ENCODE measurements around the gene BEX3. TPM values are rescaled to one million over a fixed set of nuclear protein-coding genes. Genes with fewer than 3 reads are reported as not detected.
"Not testable (repeated sequence)": the region's sequence is repeated elsewhere in the genome, so short reads cannot be mapped to it uniquely, and the experiment has no call there.

The BEX3 gene
- 226 and 291 TPM in 2 replicates for polyA plus RNA-seq (2014; cell fraction: cytosol; rRNA removed)
- polyA plus RNA-seq (2014; cell fraction: nucleus; rRNA removed) = 185 and 228 TPM in 2 replicates

DNA sequence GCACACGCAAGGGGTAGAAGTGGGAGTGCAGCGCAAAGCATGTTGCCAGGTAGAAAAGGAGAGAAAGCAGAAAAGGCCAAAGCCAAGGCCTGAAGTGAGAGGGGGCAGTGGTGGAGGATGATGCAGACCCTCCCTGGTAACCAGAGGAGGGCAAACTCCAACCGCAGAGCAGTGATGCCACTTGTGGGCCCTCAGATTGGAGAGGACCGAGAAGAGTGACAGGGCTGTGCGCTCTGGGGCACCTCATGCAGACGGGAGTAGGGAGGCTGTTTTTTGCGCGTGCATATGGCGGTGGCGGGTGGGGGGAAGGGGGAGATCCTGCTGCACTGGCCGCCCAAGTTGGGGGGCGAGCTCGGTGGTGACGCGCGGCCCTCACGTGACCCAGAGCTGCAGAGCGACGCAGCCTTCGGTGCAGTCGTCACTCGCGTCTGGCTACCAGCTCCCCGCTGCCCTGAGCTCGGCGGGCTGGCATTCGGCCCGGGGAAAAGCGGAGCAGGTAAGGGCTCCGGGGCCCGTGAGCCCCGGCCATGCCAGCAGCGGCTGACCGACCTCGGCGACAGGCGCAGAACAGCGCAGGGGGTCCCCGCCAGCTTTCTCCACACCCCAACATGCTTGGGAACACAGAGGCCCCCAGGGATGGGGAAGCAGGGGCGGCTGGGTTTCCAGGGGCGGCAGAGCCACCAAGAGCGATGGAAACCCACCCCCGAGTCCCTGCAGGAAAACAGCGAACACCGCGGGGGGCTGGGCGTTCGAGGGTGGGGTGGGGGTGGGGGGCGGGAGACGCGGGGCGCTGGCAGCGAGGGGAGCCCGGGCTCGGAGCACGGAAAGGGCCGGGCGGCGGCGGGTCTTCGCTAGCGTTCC is at the start of gene BEX3:
TSS of gene BEX3 (plus strand) at position 421 of the 861 bp plus-strand sequence. CDS start 984 bp downstream, outside the sequence.
- peak; percentile 66 for DNase-seq (ENCODE audit: low spot score)

DNA sequence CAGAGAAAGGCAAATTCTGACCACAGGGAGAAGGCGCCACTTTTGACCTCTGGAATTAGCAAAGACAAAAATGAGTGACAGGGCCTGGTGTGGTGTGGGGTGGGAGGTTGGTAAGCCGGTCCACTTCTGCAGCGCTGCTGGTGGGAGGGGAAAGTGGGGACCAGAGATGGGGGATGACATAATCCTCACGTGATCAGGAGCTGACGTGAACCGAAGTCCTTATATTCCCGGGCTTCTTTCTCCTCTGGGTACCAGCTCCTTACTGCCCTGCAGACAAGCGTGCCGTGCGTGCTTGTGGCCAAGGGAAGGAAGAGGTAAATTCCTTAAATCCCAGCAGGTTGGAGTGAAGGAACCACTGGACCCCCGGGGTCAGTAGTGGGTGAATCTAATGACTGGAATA is 46.3 kb upstream of the BEX3 start, which contains the start of gene TCEAL7:
TSS of gene TCEAL7 (plus strand) at position 249 of the 400 bp plus-strand sequence. CDS start 1,165 bp downstream, outside the sequence.
- peak; percentile 61 for DNase-seq (ENCODE audit: low spot score)

DNA sequence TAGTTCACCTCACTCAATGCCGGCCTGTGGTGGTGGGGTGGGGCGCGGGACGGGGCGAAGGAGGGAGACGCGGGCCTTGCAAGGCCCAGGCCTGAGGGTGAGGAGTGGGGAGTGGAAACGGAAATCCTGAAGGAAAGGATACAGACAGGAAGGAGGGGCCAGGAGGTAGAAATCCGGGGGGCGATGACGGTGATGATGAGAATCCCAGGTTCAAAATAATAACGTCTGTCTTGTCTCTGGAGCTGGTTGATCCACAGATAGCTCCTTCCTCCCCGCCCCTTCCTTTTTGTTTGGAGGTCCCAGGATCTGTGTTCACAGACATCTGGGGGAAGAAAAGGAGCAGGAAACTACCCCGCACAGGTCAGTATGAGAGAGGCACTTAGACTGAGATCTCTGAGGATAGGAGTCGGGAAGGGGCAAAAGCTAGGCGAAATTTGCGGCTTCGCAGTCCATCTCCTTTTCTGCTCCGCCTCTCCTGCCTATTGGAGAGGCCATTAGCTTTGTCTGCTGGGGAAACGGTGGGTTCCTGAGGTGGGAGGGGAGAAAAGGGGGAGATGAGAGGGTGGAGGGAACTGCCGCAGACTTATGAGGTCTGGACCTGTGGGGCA is 45.6 kb upstream of the BEX3 start:
- peak; percentile 45 for DNase-seq (ENCODE audit: low spot score)

GRCh38 chrX:103338663-103339062 is 37.7 kb upstream of the BEX3 start:
- DNase-seq (ENCODE audit: low spot score) = no peak

- peak; percentile 15 for DNase-seq (ENCODE audit: low spot score)
These were observed 33.2 kb upstream of the BEX3 start for GRCh38 chrX:103343105-103343504.

DNA sequence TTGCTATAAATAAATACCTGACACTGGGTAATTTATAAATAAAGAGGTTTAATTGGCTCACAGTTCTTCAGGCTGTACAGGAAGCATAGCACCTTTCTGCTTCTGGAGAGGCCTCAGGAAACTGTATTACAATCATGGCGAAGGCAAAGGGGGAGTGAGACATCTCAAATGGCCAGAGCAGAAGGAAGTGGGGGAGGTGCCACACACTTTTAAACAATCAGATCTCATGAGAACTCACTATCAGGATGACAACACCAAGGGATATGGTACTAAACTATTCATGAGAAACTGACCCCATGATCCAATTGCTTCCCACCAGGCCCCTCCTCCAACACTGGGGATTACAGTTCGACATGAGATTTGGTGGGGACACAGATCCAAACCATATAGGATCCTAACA is 31.7 kb upstream of the BEX3 start:
- DNase-seq (ENCODE audit: low spot score) = no peak

DNA sequence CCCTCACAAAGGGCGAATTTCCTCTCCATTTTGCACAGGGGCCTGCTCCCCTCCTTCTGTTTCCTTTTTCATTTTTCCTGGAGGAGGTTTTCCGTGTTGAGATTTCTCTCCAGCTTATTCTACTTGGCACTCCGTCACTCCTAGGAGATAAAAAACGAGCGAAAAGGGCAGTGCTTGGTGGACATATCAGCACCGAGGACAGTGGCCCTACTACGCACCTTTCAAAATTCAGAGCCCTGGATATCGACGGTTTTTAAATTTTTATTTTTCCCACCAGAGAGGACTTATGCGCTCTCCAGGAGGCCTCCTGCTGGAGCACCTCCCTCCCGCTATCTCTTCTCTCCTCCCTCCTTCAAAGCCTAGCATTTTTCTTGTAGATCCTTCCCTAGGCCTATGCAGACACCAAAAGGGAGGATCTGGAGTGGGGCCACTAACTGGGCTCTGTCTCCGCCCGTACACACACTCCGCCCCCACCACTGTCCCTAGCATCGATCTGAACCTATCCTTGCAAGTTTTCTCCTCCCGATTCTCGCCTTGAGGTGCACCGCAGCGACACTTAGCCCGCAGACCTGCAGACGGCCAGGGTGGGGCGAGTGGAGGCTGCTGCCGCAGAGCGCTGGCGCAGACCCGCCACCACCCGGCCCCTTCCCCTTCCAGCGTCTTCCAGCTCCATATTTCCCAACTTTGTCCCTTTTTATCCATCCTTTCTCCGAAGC is 28.5 kb upstream of the BEX3 start:
- no peak for DNase-seq (ENCODE audit: low spot score)

GRCh38 chrX:103356130-103356798 is 20.1 kb upstream of the BEX3 start, which contains the start of gene TCEAL9:
TSS of gene TCEAL9 (plus strand) at chrX:103356506. CDS start at chrX:103357685, 1,179 bp downstream.
- peak; percentile 66 for DNase-seq (ENCODE audit: low spot score)

DNA sequence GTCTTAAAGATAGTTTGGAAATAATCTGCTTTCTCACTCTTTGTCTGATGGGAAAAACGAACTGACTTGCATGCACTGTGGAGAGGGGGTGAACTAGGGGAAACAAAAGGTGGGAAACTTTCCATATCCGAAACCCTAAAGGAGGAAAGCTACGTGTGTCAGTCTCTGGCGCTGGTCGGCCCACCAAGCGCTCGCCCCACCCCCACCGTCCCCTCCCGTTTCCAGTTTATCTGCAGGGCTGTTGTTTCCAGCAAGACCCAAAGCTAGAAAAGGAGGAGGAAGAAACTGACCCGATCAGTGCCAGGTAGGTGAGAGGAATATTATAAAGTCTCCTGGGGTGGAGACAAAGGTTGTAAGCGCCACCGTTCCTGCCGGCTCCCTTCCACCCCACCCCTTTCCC is 19.5 kb upstream of the BEX3 start:
- no peak for DNase-seq (ENCODE audit: low spot score)

DNA sequence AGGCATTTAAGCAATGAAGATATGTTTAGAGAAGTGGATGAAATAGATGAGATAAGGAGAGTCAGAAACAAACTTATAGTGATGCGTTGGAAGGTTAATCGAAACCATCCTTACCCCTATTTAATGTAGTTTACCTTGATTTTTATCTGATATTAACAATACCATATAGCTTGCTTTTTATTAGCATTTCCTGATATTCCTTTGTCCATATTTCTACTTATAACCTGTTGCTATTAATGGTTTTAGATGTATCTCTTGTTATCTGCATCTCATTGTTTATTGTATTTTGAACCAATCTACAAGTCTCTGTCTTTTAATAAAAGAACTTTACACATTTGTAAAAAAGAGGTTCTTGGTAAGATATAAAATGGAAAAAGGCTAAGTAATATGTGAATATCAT is 18.5 kb upstream of the BEX3 start:
- no peak for DNase-seq (ENCODE audit: low spot score)

DNA sequence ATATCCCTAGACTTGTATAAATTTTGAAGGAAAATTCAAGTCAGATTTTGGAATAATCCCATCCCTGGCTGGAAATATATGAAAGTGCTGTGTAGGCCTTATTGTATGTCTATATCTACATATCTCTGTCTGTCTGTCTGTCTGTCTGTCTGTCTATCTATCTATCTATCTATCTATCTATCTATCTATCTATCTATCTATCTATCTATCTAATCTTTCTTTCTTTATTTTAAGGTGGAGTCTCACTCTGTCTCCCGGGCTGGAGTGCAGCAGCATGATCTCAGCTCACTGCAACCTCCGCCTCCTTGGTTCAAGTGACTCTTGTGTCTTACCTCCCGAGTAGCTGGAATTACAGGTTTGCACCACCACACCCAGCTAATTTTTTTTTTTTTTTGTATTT is 16.7 kb upstream of the BEX3 start:
- DNase-seq (ENCODE audit: low spot score) = not testable (repeated sequence)

DNA sequence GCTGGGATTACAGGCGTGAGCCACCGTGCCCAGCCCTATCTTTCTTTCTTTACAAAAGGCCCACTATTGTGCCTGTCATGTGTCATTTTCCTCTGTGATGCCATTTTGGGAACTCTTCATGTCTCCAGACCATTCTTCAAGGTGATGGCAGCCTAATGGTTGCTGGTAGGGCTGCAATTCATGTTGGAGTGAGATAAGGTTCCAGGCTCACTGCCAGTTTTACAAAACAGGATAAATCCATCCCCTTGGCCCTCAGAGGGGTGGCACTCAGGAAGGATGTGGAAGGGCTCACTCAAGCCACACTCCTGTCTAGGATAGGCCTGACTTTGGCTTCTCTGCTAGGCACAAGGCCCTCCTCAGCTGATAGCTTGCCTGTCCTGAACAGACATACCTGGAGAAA is 16.2 kb upstream of the BEX3 start:
- DNase-seq (ENCODE audit: low spot score) = no peak

GRCh38 chrX:103360916-103361315 is 15.4 kb upstream of the BEX3 start:
- no peak for DNase-seq (ENCODE audit: low spot score)

- no peak for DNase-seq (ENCODE audit: low spot score)
These were observed 14.5 kb upstream of the BEX3 start for GRCh38 chrX:103361798-103362197.

DNA sequence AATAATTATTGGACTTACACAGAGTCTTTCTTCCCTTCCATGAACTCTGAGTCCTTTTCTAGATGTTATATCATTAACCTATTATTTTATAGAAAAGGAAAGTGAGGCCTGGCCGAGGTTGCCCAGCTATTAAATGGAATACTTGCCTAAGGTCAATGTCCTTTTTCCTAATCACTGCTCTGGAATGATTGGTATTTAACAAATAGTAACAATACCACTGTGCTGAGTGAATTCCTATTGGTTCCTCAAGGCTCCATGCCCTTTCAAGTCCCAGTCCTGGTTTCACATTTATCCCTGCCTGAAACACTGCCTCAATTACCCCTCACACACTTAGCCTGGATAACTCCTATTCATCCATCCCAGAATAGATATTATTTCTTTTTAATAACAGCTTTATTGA is 13.9 kb upstream of the BEX3 start:
- no peak for DNase-seq (ENCODE audit: low spot score)

DNA sequence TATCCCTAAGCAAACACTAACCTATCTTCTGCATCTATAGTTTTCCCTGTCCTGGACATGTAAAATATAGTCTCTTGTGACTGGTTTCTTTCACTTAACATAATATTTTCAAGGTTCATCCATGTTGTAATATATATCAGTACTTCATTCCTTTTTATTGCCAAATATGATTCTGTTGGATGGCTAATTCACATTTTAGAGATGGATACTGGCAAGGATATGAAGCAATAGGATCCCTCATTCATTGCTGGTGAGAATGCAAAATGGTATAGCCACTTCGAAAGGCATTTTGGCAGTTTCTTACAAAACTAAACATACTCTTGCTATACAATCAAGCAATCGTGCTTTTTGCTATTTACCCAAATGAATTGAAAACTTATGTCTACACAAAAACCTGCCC is 13.3 kb upstream of the BEX3 start:
- DNase-seq (ENCODE audit: low spot score) = no peak

GRCh38 chrX:103367502-103367901 is 8.8 kb upstream of the BEX3 start:
- no peak for DNase-seq (ENCODE audit: low spot score)

DNA sequence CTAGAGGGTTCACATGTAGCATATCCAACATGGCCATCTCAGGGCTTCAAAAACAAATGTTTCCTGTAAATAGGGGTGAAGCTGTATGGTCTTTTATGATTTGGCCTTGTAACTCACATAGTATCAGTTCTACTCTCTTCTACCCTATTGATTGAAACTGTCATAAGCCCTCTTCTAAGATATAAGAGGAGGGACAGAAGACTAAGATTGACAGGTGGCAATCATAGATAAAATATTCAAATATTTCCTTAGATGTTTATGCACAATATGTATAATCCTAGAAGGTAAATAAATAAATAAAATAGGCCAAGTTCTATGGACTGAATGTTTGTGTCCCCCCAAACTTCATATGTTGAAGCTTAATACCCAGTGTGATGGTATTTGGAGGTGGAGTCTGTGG is 6.9 kb upstream of the BEX3 start:
- DNase-seq (ENCODE audit: low spot score) = no peak

GRCh38 chrX:103372886-103373285 is 3.5 kb upstream of the BEX3 start:
- DNase-seq (ENCODE audit: low spot score) = no peak

GRCh38 chrX:103373581-103373980 is 2.8 kb upstream of the BEX3 start:
- no peak for DNase-seq (ENCODE audit: low spot score)

GRCh38 chrX:103376979-103377324 is 614 bp downstream of the BEX3 start:
- DNase-seq (ENCODE audit: low spot score) = peak; percentile 9

- DNase-seq (ENCODE audit: low spot score) = no peak
These were observed 2.7 kb downstream of the BEX3 start for GRCh38 chrX:103378990-103379389.

All from SK-N-DZ (cell line).